ENCODE measurements around the gene FAM76A. TPM values are rescaled to one million over a fixed set of nuclear protein-coding genes. Genes with fewer than 3 reads are reported as not detected.
"Not testable (repeated sequence)": the region's sequence is repeated elsewhere in the genome, so short reads cannot be mapped to it uniquely, and the experiment has no call there.

The FAM76A gene
- total RNA-seq, 1 experiment from 2014 or later = 9.7 TPM

DNA sequence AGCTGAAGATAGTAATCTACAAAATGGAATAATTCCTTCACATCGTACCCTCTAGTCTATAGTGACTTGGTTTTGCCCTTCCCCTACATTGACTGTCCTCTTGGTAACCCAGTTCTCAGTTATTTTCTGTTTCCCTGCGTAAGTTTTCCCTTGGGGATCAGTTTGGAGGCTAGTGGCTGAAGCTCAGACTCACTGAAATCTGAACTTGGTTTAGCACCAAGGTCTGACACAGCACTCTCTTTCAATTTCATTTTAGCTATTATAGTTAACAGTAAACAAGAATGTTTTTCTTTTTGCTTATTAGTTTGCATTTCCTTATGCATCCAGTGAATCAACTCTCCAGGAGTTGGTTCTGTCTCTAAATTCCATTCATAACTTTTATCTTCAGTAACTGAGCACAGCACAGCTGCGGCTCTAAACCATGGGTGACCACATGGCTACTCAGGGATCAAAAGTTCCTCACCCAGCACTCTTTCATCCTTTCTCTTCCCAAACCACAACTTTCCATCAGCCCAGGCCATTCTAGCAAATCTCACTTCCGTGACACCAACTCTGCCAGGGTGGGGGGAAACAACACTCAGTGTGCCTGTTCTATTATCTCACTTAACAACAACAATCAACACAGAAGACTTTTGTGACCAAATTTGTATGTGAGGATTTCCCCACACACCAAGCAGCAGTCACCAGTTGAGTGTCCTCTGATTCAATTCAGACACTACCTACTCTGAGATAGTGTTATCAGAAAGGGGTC is 36.2 kb upstream of the FAM76A start:
- CTCF ChIA-PET = interaction anchor here (0.5 to 0.6 kb wide), 3 partner anchors 15 to 404 kb away, joined by 3 to 5 read pairs (median 3); no protein-coding TSS in a partner anchor
- Mint-ChIP-seq H3K36me3 (ENCODE audit: insufficient read depth, unreplicated experiment) (peaks cover 5% of the 10 kb centered on the region), H3K27me3 (ENCODE audit: insufficient read depth, unreplicated experiment) (peaks cover 38% of the 10 kb centered on the region), H3K9me3 (ENCODE audit: unreplicated experiment) (no peaks in the 10 kb centered on the region), H3K27ac (ENCODE audit: low read depth, unreplicated experiment) (no peak overlapping the region), H3K4me1 (ENCODE audit: insufficient read depth, unreplicated experiment) (no peaks in the 10 kb centered on the region), H3K4me3 (ENCODE audit: unreplicated experiment) (no peak overlapping the region)
- intact Hi-C loops (cut with micrococcal nuclease) = no loop called here
- no TSS peak for BruUV-seq (replicated peaks)
- TF ChIP-seq, protein P1, sequence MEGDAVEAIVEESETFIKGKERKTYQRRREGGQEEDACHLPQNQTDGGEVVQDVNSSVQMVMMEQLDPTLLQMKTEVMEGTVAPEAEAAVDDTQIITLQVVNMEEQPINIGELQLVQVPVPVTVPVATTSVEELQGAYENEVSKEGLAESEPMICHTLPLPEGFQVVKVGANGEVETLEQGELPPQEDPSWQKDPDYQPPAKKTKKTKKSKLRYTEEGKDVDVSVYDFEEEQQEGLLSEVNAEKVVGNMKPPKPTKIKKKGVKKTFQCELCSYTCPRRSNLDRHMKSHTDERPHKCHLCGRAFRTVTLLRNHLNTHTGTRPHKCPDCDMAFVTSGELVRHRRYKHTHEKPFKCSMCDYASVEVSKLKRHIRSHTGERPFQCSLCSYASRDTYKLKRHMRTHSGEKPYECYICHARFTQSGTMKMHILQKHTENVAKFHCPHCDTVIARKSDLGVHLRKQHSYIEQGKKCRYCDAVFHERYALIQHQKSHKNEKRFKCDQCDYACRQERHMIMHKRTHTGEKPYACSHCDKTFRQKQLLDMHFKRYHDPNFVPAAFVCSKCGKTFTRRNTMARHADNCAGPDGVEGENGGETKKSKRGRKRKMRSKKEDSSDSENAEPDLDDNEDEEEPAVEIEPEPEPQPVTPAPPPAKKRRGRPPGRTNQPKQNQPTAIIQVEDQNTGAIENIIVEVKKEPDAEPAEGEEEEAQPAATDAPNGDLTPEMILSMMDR (IDR thresholded peaks at IDR 0.05; ENCODE audit: unreplicated experiment) = no peak
- POLR2A ChIA-PET = interaction anchor here (1.2 kb wide), 1 partner anchor 36 kb away, joined by 4 read pairs; no protein-coding TSS in a partner anchor
- DNase-seq (ENCODE audit: unreplicated experiment) = no peak

DNA sequence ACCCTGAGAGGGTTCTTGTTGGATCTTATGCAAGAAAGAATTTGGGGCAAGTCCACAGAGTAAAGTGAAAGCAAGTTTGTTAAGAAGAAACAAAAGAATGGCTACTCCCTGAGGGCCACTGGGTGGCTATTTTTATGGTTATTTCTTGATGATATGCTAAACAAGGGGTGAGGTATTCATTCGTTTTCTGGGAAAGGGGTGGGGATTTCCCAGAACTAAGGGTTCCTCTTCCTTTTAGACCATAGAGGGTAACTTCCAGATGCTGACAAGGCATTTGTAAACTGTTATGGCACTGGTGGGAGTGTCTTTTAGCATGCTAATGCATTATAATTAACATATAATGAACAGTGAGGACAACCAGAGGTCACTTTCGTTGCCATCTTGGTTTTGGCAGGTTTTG is 35.6 kb upstream of the FAM76A start:
- Mint-ChIP-seq H3K9me3 (ENCODE audit: unreplicated experiment) (no peaks in the 10 kb centered on the region), H3K27me3 (ENCODE audit: insufficient read depth, unreplicated experiment) (peaks cover 32% of the 10 kb centered on the region), H3K4me3 (ENCODE audit: unreplicated experiment) (no peak overlapping the region), H3K36me3 (ENCODE audit: insufficient read depth, unreplicated experiment) (peaks cover 5% of the 10 kb centered on the region), H3K4me1 (ENCODE audit: insufficient read depth, unreplicated experiment) (no peaks in the 10 kb centered on the region), H3K27ac (ENCODE audit: low read depth, unreplicated experiment) (no peak overlapping the region)
- DNase-seq (ENCODE audit: unreplicated experiment) = no peak
- BruUV-seq (replicated peaks) = no TSS peak
- CTCF ChIA-PET = no interaction called here
- intact Hi-C loops (cut with micrococcal nuclease) = no loop called here
- TF ChIP-seq, protein P1 (IDR thresholded peaks at IDR 0.05; ENCODE audit: unreplicated experiment) = no peak
- POLR2A ChIA-PET = no interaction called here

DNA sequence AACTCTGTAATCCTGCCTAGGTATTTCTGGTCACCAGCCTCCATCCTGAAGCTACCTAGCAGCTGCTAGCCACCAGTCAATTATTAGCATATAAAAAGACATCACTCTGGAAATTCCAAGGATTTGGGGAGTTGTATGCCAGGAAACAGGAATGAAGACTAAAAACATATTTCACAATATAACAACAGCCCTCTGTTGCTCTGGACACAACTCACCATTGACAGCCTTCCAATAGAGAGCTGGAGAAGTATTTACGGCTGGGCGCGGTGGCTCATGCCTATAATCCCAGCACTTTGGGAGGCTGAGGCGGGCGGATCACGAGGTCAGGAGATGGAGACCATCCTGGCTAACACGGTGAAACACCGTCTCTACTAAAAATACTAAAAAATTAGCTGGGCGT is 28.9 kb upstream of the FAM76A start:
- BruUV-seq (replicated peaks); POLR2A ChIA-PET; H3K9me3 Mint-ChIP-seq (ENCODE audit: unreplicated experiment); H3K36me3 Mint-ChIP-seq (ENCODE audit: insufficient read depth, unreplicated experiment); intact Hi-C loops (cut with micrococcal nuclease); H3K27ac Mint-ChIP-seq (ENCODE audit: low read depth, unreplicated experiment); DNase-seq (ENCODE audit: unreplicated experiment); H3K4me1 Mint-ChIP-seq (ENCODE audit: insufficient read depth, unreplicated experiment); H3K27me3 Mint-ChIP-seq (ENCODE audit: insufficient read depth, unreplicated experiment); H3K4me3 Mint-ChIP-seq (ENCODE audit: unreplicated experiment): not testable (repeated sequence)
- CTCF ChIA-PET = interaction anchor here (0.6 to 1.0 kb wide), 3 partner anchors 27 to 599 kb away, joined by 3 read pairs; no protein-coding TSS in a partner anchor

DNA sequence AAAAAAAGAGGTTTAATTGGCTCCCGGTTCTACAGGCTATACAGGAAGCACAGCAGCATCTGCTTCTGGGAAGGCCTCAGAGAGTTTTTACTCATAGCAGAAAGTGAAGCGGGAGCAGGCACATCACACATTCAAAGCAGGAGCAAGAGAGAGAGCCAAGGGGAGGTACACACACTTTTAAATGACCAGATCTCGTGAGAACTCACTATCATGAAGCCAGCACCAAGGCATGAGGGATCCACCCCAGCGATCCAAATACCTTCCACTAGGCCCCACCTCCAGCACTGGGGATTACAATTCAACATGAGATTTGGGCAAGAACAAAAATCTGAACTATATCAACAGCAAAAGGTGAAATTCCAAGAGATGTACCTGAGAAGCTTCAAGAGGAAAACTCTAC is 20.8 kb upstream of the FAM76A start:
- BruUV-seq (replicated peaks) = no TSS peak
- Mint-ChIP-seq H3K4me3 (ENCODE audit: unreplicated experiment) (no peak overlapping the region), H3K9me3 (ENCODE audit: unreplicated experiment) (peaks cover 7% of the 10 kb centered on the region), H3K27me3 (ENCODE audit: insufficient read depth, unreplicated experiment) (no peaks in the 10 kb centered on the region), H3K4me1 (ENCODE audit: insufficient read depth, unreplicated experiment) (no peaks in the 10 kb centered on the region), H3K27ac (ENCODE audit: low read depth, unreplicated experiment) (no peak overlapping the region), H3K36me3 (ENCODE audit: insufficient read depth, unreplicated experiment) (no peaks in the 10 kb centered on the region)
- intact Hi-C loops (cut with micrococcal nuclease) = no loop called here
- no peak for DNase-seq (ENCODE audit: unreplicated experiment)
- TF ChIP-seq, protein P1 (IDR thresholded peaks at IDR 0.05; ENCODE audit: unreplicated experiment) = no peak
- POLR2A ChIA-PET = interaction anchor here (2.3 kb wide), 1 partner anchor 21 kb away, joined by 6 read pairs; the partner anchor contains the start of gene FAM76A
- CTCF ChIA-PET = interaction anchor here (0.6 kb wide), 1 partner anchor 16 kb away, joined by 3 read pairs; no protein-coding TSS in a partner anchor

Measured in MCF 10A (cell line).